GM10266 (cell line): ENCODE results near the gene MICALL1.

Source experiments
- DNase-seq: peaks from one replicate; pipeline ENCODE4 v3.0.0; 2012; ENCODE audit errors: extremely low spot score
- CTCF ChIP-seq: IDR thresholded peaks from 2 replicates; pipeline ENCODE4 v1.5.1; 2012; ENCODE audit warnings: mild to moderate bottlenecking, low read depth; ENCODE audit not compliant: control insufficient read depth, insufficient read depth; ENCODE audit errors: missing control alignments

MICALL1 gene

GRCh38 chr22:37930952-37931440 is 24.9 kb downstream of the MICALL1 start:
- TF ChIP-seq CTCF: no peak
- DNase-seq: no peak

DNA sequence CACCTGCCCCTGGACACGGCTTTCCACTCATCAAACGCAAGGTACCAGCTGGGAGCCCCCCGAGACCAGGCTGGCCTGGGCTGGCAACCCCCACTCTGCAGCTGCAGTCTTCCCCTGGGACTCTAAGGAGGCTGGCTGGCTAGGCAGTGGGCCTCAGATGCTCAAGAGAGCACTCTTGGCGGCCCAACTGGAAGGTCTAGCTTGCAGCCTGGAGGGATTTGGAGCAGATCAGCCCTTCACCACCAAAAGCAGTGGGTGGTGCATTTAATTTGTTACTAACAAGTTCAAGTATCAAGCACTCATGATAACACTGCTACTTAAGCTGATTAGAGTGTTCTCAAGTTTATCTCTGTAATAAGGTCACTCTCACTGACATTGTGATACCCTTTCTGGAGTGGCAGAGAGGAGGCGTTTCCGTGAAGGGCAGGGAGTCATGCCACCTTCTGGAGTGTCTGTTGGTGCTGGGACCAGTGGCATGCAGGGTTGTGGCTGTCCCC is 25.8 kb downstream of the MICALL1 start:
- TF ChIP-seq CTCF: no peak
- no peak for DNase-seq

DNA sequence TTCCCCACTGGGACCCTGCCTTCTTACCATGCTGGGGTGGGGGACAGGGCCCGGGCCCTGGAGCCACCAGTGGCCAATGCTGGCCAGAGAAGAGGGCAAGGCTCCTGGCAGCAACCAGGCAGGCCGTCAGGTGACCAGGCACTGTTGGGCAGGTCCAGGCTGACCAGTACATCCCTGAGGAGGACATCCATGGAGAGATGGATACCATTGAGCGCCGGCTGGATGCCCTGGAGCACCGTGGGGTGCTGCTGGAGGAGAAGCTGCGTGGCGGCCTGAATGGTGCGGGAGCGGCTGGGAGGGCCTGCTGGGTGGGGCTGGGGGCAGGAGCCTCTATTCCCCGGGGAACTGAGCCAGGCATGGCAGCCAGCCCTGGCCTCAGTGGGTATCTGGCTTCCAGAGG is 26.3 kb downstream of the MICALL1 start:
- DNase-seq: no peak
- no peak for TF ChIP-seq CTCF

DNA sequence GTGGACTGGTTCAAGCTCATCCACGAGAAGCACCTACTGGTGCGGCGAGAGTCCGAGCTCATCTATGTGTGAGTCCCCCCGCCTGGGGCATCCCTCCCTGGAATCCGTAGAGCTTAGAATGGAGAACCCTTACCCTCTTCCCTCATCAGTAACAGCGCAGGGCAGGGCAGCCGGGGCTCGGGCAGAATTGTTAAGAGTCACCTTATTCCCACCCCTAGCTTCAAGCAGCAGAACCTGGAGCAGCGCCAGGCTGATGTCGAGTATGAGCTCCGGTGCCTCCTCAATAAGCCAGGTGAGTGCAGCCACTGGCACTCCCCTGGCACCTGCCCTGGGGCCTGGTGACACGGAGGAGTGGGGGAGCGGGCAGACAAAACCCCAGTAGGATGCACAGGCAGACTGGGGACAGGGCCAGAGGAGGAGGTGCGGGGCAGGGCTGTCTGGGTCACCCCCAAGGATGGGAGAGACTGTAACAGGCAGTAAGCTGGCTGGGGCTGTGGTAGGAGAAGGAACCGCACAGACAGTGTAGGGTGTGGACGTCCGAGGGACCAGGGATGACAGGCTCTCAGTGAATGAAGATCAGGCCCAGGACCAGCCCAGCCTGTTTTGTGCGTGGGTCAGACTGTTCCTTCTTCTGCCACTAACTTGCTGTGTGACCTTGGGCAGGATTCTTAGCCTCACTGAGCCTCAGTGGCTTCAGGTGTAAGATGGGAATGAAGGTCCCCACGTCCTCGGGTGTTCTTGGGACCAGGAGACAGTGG is 26.9 kb downstream of the MICALL1 start:
- no peak for TF ChIP-seq CTCF
- DNase-seq: no peak

- DNase-seq: peak; percentile 90
- TF ChIP-seq CTCF: peak; percentile 96
Measured at GRCh38 chr22:37933711-37934376, 27.7 kb downstream of the MICALL1 start.

DNA sequence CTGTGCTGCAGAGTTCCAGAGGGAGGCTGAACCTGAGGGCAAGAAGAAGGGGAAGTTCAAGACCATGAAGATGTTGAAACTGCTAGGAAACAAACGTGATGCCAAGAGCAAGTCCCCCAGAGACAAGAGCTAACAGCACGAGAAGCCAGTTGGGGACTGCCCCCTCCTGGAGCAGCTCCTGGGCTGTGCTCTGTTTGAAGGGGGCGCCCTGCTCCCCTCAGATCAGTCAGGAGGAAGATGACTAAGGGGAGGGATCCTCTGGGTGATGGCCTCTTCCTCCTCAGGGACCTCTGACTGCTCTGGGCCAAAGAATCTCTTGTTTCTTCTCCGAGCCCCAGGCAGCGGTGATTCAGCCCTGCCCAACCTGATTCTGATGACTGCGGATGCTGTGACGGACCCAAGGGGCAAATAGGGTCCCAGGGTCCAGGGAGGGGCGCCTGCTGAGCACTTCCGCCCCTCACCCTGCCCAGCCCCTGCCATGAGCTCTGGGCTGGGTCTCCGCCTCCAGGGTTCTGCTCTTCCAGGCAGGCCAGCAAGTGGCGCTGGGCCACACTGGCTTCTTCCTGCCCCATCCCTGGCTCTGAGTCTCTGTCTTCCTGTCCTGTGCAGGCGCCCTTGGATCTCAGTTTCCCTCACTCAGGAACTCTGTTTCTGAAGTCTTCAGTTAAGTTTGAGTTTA is 34.7 kb downstream of the MICALL1 start:
- TF ChIP-seq CTCF: no peak
- no peak for DNase-seq
